GM18858 (cell line): ENCODE measurements around the gene TRIM40.

ENCODE experiments used
- ATAC-seq: cut with Tn5 transposase; IDR thresholded peaks from one replicate; pipeline ENCODE4 v1.9.1; 2021; ENCODE audit not compliant: unreplicated experiment

The TRIM40 gene

GRCh38 chr6:30135757-30136156 lies at the start of gene TRIM40:
Gene TRIM40 (plus strand): TSS chr6:30136140. CDS start chr6:30137037, 897 bp downstream.
- ATAC-seq: no peak

- no peak for ATAC-seq
These were observed 48.1 kb upstream of the TRIM40 start for GRCh38 chr6:30087876-30088275.

- ATAC-seq: no peak
These were observed 44.2 kb upstream of the TRIM40 start for GRCh38 chr6:30091577-30092381.

GRCh38 chr6:30092852-30093543 lies 42.9 kb upstream of the TRIM40 start:
- no peak for ATAC-seq

GRCh38 chr6:30093951-30094661 lies 41.8 kb upstream of the TRIM40 start:
- ATAC-seq: no peak

- ATAC-seq: no peak
These were observed 39.1 kb upstream of the TRIM40 start for GRCh38 chr6:30096829-30097228.

GRCh38 chr6:30097902-30098768 lies 37.8 kb upstream of the TRIM40 start:
- no peak for ATAC-seq

GRCh38 chr6:30100154-30100553 lies 35.8 kb upstream of the TRIM40 start:
- ATAC-seq: no peak

GRCh38 chr6:30100585-30101443 lies 35.1 kb upstream of the TRIM40 start:
- ATAC-seq: no peak

GRCh38 chr6:30101444-30102413 lies 34.2 kb upstream of the TRIM40 start:
- no peak for ATAC-seq

- ATAC-seq: no peak
These were observed 33.4 kb upstream of the TRIM40 start for GRCh38 chr6:30102414-30102969.

- no peak for ATAC-seq
These were observed 32.7 kb upstream of the TRIM40 start for GRCh38 chr6:30102970-30103871.

GRCh38 chr6:30103872-30104179 lies 32.1 kb upstream of the TRIM40 start:
- ATAC-seq: no peak

GRCh38 chr6:30104661-30105060 lies 31.3 kb upstream of the TRIM40 start:
- ATAC-seq: no peak

GRCh38 chr6:30111266-30111856 lies 24.6 kb upstream of the TRIM40 start:
- ATAC-seq: no peak

GRCh38 chr6:30112402-30112994 lies 23.4 kb upstream of the TRIM40 start:
- no peak for ATAC-seq
